OCI-LY1 (cell line): ENCODE results near the gene SSNA1.

ENCODE experiments used
- H2AFZ ChIP-seq: fragments of 200-600 bp; sonication (generic), shearing (Covaris generic); 2 replicates; pipeline ENCODE4 v1.6.0; 2014; ENCODE audit warnings: antibody characterized with exemption, mild to moderate bottlenecking, low read length
- H3F3A ChIP-seq: fragments of 200-600 bp; sonication (generic), shearing (Covaris generic); 2 replicates; pipeline ENCODE4 v1.6.0; 2014; ENCODE audit warnings: mild to moderate bottlenecking, antibody characterized with exemption, low read length, moderate library complexity; ENCODE audit not compliant: insufficient read depth
- H3K27ac ChIP-seq: fragments of 200-600 bp; sonication (generic); 2 replicates; pipeline ENCODE4 v1.5.1; 2014; ENCODE audit warnings: low read length, mixed run types, mild to moderate bottlenecking, low read depth; ENCODE audit not compliant: poor library complexity, severe bottlenecking
- H3K27me3 ChIP-seq: fragments of 200-600 bp; sonication (generic); 2 replicates; pipeline ENCODE4 v1.6.0; 2014; ENCODE audit warnings: antibody characterized with exemption, mild to moderate bottlenecking, low read length, moderate library complexity; ENCODE audit not compliant: insufficient read depth
- H3K36me3 ChIP-seq: fragments of 200-600 bp; sonication (generic); 2 replicates; pipeline ENCODE4 v1.6.1; 2014; ENCODE audit warnings: mild to moderate bottlenecking, antibody characterized with exemption, low read length, moderate library complexity, mixed read lengths; ENCODE audit not compliant: insufficient read depth
- H3K4me1 ChIP-seq: fragments of 200-600 bp; sonication (generic); 2 replicates; pipeline ENCODE4 v1.5.1; 2014; ENCODE audit warnings: mild to moderate bottlenecking, low read length, moderate library complexity; ENCODE audit not compliant: insufficient read depth, severe bottlenecking
- H3K4me2 ChIP-seq: fragments of 200-600 bp; sonication (generic), shearing (Covaris generic); 2 replicates; pipeline ENCODE4 v1.6.1; 2014; ENCODE audit warnings: low read length
- H3K4me3 ChIP-seq: fragments of 200-600 bp; sonication (generic); 2 replicates; pipeline ENCODE4 v1.5.1; 2014; ENCODE audit warnings: low read length, low read depth, mild to moderate bottlenecking, mixed read lengths; ENCODE audit not compliant: poor library complexity, severe bottlenecking
- H3K79me2 ChIP-seq: fragments of 200-600 bp; shearing (Covaris generic); 2 replicates; pipeline ENCODE4 v1.6.1; 2016; ENCODE audit warnings: mixed run types, low read length, mixed read lengths; ENCODE audit not compliant: insufficient read depth
- H3K9ac ChIP-seq: fragments of 200-600 bp; sonication (generic), shearing (Covaris generic); 2 replicates; pipeline ENCODE4 v1.6.1; 2014; ENCODE audit warnings: mild to moderate bottlenecking, low read length, mixed read lengths
- H3K9me2 ChIP-seq: fragments of 200-600 bp; sonication (generic), shearing (Covaris generic); 2 replicates; pipeline ENCODE4 v1.6.1; 2014; ENCODE audit warnings: low read depth, mild to moderate bottlenecking, low read length, mixed read lengths
- H3K9me3 ChIP-seq: fragments of 200-600 bp; shearing (Covaris generic); 2 replicates; pipeline ENCODE4 v1.6.1; 2014; ENCODE audit warnings: low read length, mixed read lengths
- H4K20me1 ChIP-seq: fragments of 200-600 bp; sonication (generic), shearing (Covaris generic); 2 replicates; pipeline ENCODE4 v1.6.0; 2016; ENCODE audit warnings: mild to moderate bottlenecking, low read length; ENCODE audit not compliant: insufficient read depth
- CTCF ChIP-seq: fragments of 200-600 bp; sonication (generic), shearing (Covaris generic); IDR thresholded peaks from 2 replicates; pipeline ENCODE4 v1.5.1; 2017; ENCODE audit warnings: mild to moderate bottlenecking, antibody characterized with exemption, low read length, moderate library complexity, mixed read lengths
- EZH2 ChIP-seq: fragments of 200-600 bp; sonication (generic), shearing (Covaris generic); IDR thresholded peaks from 2 replicates; pipeline ENCODE4 v1.8.0; 2017; ENCODE audit warnings: borderline replicate concordance, mixed run types, mild to moderate bottlenecking, antibody characterized with exemption, low read length, moderate library complexity, mixed read lengths

SSNA1 gene

GRCh38 chr9:137148661-137149060 lies 39.8 kb upstream of the SSNA1 start:
- no peak overlapping the region for H3K27ac ChIP-seq
- H3K4me1 ChIP-seq, result no peaks in the 10 kb centered on the region
- TF ChIP-seq EZH2, result no peak
- TF ChIP-seq CTCF, result no peak
- no peak overlapping the region for H3K9ac ChIP-seq
- H3K4me2 ChIP-seq, result no peak overlapping the region
- no peak overlapping the region for H3K4me3 ChIP-seq
- H3K36me3 ChIP-seq, result no peaks in the 10 kb centered on the region
- H3F3A ChIP-seq, result peaks cover 6% of the 10 kb centered on the region
- no peaks in the 10 kb centered on the region for H3K9me2 ChIP-seq
- no peak overlapping the region for H2AFZ ChIP-seq
- H3K27me3 ChIP-seq, result no peaks in the 10 kb centered on the region
- H3K9me3 ChIP-seq, result no peaks in the 10 kb centered on the region
- no peaks in the 10 kb centered on the region for H3K79me2 ChIP-seq
- H4K20me1 ChIP-seq, result no peaks in the 10 kb centered on the region

- Histone ChIP-seq H3F3A (peaks cover 6% of the 10 kb centered on the region), H4K20me1 (no peaks in the 10 kb centered on the region), H3K36me3 (no peaks in the 10 kb centered on the region), H3K9me3 (no peaks in the 10 kb centered on the region), H3K4me3 (no peak overlapping the region), H3K27me3 (no peaks in the 10 kb centered on the region), H3K9ac (no peak overlapping the region), H3K9me2 (no peaks in the 10 kb centered on the region), H3K27ac (no peak overlapping the region), H3K79me2 (no peaks in the 10 kb centered on the region), H3K4me2 (no peak overlapping the region), H3K4me1 (no peaks in the 10 kb centered on the region), H2AFZ (no peak overlapping the region)
- TF ChIP-seq CTCF (no peak), EZH2 (no peak)
Observed at GRCh38 chr9:137149363-137149762, 39.1 kb upstream of the SSNA1 start.

GRCh38 chr9:137149942-137150616 lies 38.4 kb upstream of the SSNA1 start:
- no peaks in the 10 kb centered on the region for H3K4me1 ChIP-seq
- TF ChIP-seq CTCF (no peak), EZH2 (no peak)
- H3K79me2 ChIP-seq, result no peaks in the 10 kb centered on the region
- H3K4me2 ChIP-seq, result no peak overlapping the region
- peak overlapping the region; percentile 29 for H3K27ac ChIP-seq
- no peaks in the 10 kb centered on the region for H3K9me3 ChIP-seq
- H3K4me3 ChIP-seq, result no peak overlapping the region
- no peaks in the 10 kb centered on the region for H3K9me2 ChIP-seq
- H3K27me3 ChIP-seq, result no peaks in the 10 kb centered on the region
- H2AFZ ChIP-seq, result no peak overlapping the region
- no peaks in the 10 kb centered on the region for H3K36me3 ChIP-seq
- H3F3A ChIP-seq, result peaks cover 6% of the 10 kb centered on the region
- H3K9ac ChIP-seq, result no peak overlapping the region
- H4K20me1 ChIP-seq, result no peaks in the 10 kb centered on the region
